ENCODE data around the gene ATG9B.

GRCh38 chr7:150981644-150982043, 42.6 kb downstream of the ATG9B start:
- TF ChIP-seq CTCF (IDR thresholded peaks at IDR 0.05; ENCODE audit: insufficient read depth, low read length) (no peak), GABPA (IDR thresholded peaks at IDR 0.05; ENCODE audit: low read depth) (no peak)

Data from HL-60 (cell line).